OCI-LY3 (cell line): Measurements from ENCODE around the gene CRYBA2.

Source experiments
- H2AFZ ChIP-seq: fragments of 200-600, 300-600 bp; shearing (Covaris generic); 2 replicates; pipeline ENCODE4 v1.6.0; 2014; ENCODE audit warnings: antibody characterized with exemption, low read depth, low read length
- H3K27ac ChIP-seq: fragments of 200-600, 300-600 bp; sonication (generic); 2 replicates; pipeline ENCODE4 v1.5.1; 2014; ENCODE audit warnings: mild to moderate bottlenecking, low read length, moderate library complexity, mixed read lengths
- H3K27me3 ChIP-seq: fragments of 200-600, 300-600 bp; sonication (generic); 2 replicates; pipeline ENCODE4 v1.6.1; 2014; ENCODE audit warnings: low read depth, low read length, mixed read lengths
- H3K36me3 ChIP-seq: fragments of 200-600, 300-600 bp; sonication (generic); replicated peaks from 2 replicates; pipeline ENCODE3; 2014; ENCODE audit warnings: low read depth, low read length, mixed read lengths
- H3K4me1 ChIP-seq: fragments of 300-600, 200-600 bp; sonication (generic); 2 replicates; pipeline ENCODE4 v1.6.1; 2014; ENCODE audit warnings: low read length, mixed read lengths
- H3K4me2 ChIP-seq: fragments of 200-600, 300-600 bp; sonication (generic); 2 replicates; pipeline ENCODE4 v1.6.1; 2014; ENCODE audit warnings: low read length, mixed read lengths
- H3K4me3 ChIP-seq: fragments of 300-600, 200-600 bp; sonication (generic); 2 replicates; pipeline ENCODE4 v1.5.1; 2014; ENCODE audit warnings: antibody characterized with exemption, mild to moderate bottlenecking, low read length, moderate library complexity
- H3K79me2 ChIP-seq: fragments of 300-600, 200-600 bp; shearing (Covaris generic); 2 replicates; pipeline ENCODE4 v1.6.1; 2014; ENCODE audit warnings: mild to moderate bottlenecking, low read length, mixed read lengths
- H3K9ac ChIP-seq: fragments of 300-600, 200-600 bp; shearing (Covaris generic); 2 replicates; pipeline ENCODE4 v1.6.0; 2014; ENCODE audit warnings: mild to moderate bottlenecking, low read length, moderate library complexity
- H3K9me3 ChIP-seq: fragments of 200-600, 300-600 bp; shearing (Covaris generic); 2 replicates; pipeline ENCODE4 v1.6.1; 2014; ENCODE audit warnings: low read length, mixed read lengths; ENCODE audit not compliant: insufficient read depth
- H4K20me1 ChIP-seq: fragments of 200-600, 300-600 bp; sonication (generic); 2 replicates; pipeline ENCODE4 v1.6.1; 2016; ENCODE audit warnings: low read length, mixed read lengths; ENCODE audit not compliant: insufficient read depth
- EZH2phosphoT487 ChIP-seq: fragments of 200-600 bp; shearing (Covaris generic); IDR thresholded peaks from 2 replicates; pipeline ENCODE4 v1.6.1; 2018; ENCODE audit warnings: antibody characterized with exemption, mixed run types, low read depth
- TF ChIP-seq, protein P1 (sequence below): fragments of 200-600, 300-600 bp; sonication (generic); IDR thresholded peaks from 2 replicates; pipeline ENCODE4 v1.5.1; 2014; ENCODE audit warnings: antibody characterized with exemption, low read length, low read depth

The CRYBA2 gene

DNA sequence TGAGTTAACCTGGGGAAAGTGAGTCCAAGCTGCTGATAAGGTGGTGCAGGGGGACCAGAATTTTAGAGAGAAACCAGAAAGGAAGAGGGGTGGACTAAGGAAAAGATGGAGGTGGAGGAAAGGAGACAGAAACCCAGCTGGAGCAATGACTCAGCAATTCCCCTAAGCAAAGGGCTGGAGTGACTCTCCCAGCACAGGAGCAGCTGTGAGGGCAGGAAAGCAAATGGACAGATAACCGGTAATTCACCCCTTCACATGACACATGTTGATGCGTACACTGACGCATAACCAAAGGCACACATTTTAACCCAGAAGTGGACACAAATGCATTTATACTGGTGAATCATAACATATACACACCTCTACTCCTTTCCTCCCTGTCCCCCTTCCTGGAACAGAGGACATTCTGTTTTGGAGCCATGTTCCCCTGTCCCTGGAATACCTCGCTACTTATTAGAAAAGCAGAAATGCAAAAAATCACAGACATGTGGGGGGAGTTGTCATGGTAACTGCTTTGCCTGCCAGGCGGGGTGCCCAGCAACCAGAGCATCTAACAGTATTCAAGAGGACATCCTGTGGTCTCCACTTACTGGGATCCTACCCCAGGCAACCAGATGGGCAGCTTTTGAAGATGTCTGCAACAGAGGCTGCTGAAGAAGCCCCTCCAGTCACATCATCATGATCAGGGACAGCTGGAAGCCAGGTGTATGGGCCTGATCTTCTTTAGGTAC, 29.0 kb downstream of the CRYBA2 start:
- no peak overlapping the region for H3K4me3 ChIP-seq
- no peaks in the 10 kb centered on the region for H4K20me1 ChIP-seq
- H3K4me1 ChIP-seq, result no peaks in the 10 kb centered on the region
- no peaks in the 10 kb centered on the region for H3K79me2 ChIP-seq
- TF ChIP-seq, protein P1, sequence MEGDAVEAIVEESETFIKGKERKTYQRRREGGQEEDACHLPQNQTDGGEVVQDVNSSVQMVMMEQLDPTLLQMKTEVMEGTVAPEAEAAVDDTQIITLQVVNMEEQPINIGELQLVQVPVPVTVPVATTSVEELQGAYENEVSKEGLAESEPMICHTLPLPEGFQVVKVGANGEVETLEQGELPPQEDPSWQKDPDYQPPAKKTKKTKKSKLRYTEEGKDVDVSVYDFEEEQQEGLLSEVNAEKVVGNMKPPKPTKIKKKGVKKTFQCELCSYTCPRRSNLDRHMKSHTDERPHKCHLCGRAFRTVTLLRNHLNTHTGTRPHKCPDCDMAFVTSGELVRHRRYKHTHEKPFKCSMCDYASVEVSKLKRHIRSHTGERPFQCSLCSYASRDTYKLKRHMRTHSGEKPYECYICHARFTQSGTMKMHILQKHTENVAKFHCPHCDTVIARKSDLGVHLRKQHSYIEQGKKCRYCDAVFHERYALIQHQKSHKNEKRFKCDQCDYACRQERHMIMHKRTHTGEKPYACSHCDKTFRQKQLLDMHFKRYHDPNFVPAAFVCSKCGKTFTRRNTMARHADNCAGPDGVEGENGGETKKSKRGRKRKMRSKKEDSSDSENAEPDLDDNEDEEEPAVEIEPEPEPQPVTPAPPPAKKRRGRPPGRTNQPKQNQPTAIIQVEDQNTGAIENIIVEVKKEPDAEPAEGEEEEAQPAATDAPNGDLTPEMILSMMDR, result no peak
- TF ChIP-seq EZH2phosphoT487, result no peak
- H3K9ac ChIP-seq, result no peak overlapping the region
- no peak overlapping the region for H2AFZ ChIP-seq
- H3K9me3 ChIP-seq, result no peaks in the 10 kb centered on the region
- H3K27ac ChIP-seq, result no peak overlapping the region
- no peaks in the 10 kb centered on the region for H3K36me3 ChIP-seq
- no peak overlapping the region for H3K4me2 ChIP-seq
- no peaks in the 10 kb centered on the region for H3K27me3 ChIP-seq

DNA sequence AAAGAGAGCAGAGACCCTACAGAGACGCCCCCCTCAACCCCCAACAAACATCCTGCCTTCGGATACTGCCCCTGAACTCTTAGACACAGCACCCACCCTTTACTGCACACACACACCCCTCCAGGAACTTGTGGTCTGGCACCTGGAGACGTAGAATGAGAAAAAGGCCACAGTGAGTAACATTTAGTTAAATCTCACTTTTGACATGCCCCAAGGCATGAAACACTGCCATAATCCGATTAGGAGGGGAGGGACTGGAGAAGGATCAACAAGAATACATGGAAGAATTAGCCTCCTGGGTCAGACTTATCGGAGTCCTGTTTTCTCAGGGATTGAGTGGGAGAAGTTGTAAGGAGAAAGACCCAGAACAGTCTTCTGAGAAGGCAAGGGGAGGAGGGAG, 29.6 kb downstream of the CRYBA2 start:
- Histone ChIP-seq H3K79me2 (no peaks in the 10 kb centered on the region), H4K20me1 (no peaks in the 10 kb centered on the region), H3K9me3 (no peaks in the 10 kb centered on the region), H3K9ac (no peak overlapping the region), H3K4me3 (no peak overlapping the region), H2AFZ (no peak overlapping the region), H3K4me1 (peaks cover 4% of the 10 kb centered on the region; the same call in 1 of the 2 replicates), H3K27me3 (no peaks in the 10 kb centered on the region), H3K4me2 (no peak overlapping the region), H3K36me3 (no peaks in the 10 kb centered on the region), H3K27ac (no peak overlapping the region)
- TF ChIP-seq, protein P1, result no peak
- TF ChIP-seq EZH2phosphoT487, result no peak

DNA sequence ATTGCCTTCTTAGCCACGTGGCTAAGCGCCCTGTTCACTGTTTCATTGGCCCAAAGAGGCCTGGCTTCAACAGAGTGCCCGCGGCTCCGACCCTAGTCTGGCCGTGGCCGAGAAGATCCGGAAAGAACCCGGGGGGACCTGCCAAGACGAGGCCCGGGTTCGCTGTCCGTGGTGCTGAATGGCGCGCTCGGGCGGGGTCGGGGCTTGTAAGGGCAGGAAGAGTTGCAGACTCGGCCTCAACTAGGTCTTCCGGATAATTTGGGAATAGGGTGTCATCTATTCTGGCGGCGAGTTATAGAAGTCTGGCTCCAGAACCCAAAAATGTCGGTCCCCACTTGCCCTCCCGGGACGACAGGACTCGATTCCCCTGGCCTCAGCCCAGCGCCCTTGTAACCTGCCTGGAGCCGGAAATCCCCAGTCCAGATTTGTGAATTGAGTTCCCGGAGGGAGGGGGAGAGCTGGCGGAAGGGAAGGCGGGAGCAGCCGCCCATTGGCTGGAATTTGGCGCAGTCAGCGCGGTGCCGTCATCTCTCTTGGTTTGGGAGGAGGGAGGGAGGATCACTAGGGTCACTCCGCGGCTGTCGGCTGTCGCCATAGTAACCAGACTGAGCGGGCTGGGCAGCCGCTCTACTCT, 30.2 kb downstream of the CRYBA2 start:
- Histone ChIP-seq H3K4me2 (no peak overlapping the region), H3K36me3 (no peaks in the 10 kb centered on the region), H3K9me3 (no peaks in the 10 kb centered on the region), H3K27ac (no peak overlapping the region), H2AFZ (no peak overlapping the region), H3K27me3 (no peaks in the 10 kb centered on the region), H3K79me2 (no peaks in the 10 kb centered on the region), H3K4me1 (peaks cover 5% of the 10 kb centered on the region; the same call in 1 of the 2 replicates), H4K20me1 (no peaks in the 10 kb centered on the region), H3K4me3 (no peak overlapping the region), H3K9ac (no peak overlapping the region)
- no peak for TF ChIP-seq EZH2phosphoT487
- TF ChIP-seq, protein P1, result no peak
